Glutamatergic neuron (in vitro differentiated cells): ENCODE data around the gene OR2J2. TPM values are rescaled to one million over a fixed set of nuclear protein-coding genes. Genes with fewer than 3 reads are reported as not detected.
"Not testable (repeated sequence)": the region's sequence is repeated elsewhere in the genome, so short reads cannot be mapped to it uniquely, and the experiment has no call there.

Source experiments
- DNase-seq: peaks from one replicate; pipeline ENCODE4 v3.0.0; 2022
- H3K27ac Mint-ChIP-seq: one replicate; pipeline ENCODE4 v1.8.0; 2020; ENCODE audit warnings: mild to moderate bottlenecking, mixed read lengths, inconsistent platforms; ENCODE audit not compliant: unreplicated experiment
- H3K27me3 Mint-ChIP-seq: one replicate; pipeline ENCODE4 v1.8.0; 2020; ENCODE audit warnings: mild to moderate bottlenecking, moderate library complexity, mixed read lengths, inconsistent platforms; ENCODE audit not compliant: unreplicated experiment
- H3K36me3 Mint-ChIP-seq: one replicate; pipeline ENCODE4 v1.8.0; 2020; ENCODE audit warnings: mild to moderate bottlenecking, mixed read lengths, inconsistent platforms; ENCODE audit not compliant: unreplicated experiment
- H3K4me1 Mint-ChIP-seq: one replicate; pipeline ENCODE4 v1.8.0; 2020; ENCODE audit warnings: mild to moderate bottlenecking, low read depth, mixed read lengths, inconsistent platforms; ENCODE audit not compliant: unreplicated experiment
- H3K4me3 Mint-ChIP-seq: one replicate; pipeline ENCODE4 v1.8.0; 2020; ENCODE audit warnings: mild to moderate bottlenecking, mixed read lengths, inconsistent platforms; ENCODE audit not compliant: unreplicated experiment
- H3K9me3 Mint-ChIP-seq: one replicate; pipeline ENCODE4 v1.8.0; 2020; ENCODE audit warnings: mild to moderate bottlenecking, moderate library complexity, mixed read lengths, inconsistent platforms; ENCODE audit not compliant: unreplicated experiment
- CTCF ChIP-seq: fragments of 200-600 bp; sonication (generic); IDR thresholded peaks from one replicate; pipeline ENCODE4 v1.5.0; 2021; ENCODE audit not compliant: partially characterized antibody, unreplicated experiment
- total RNA-seq: library from RNA; stranded (reverse); fragmentation: NEBNext Ultra II Directional; extraction: Animal tissue kit (Norgen Biotek cat#: 25700); gene quantifications from one replicate; pipeline ENCODE4 v1.2.1, GENCODE V29; 2021; ENCODE audit not compliant: unreplicated experiment

OR2J2 gene
- total RNA-seq, 1 donor from 2014 or later = not detected

DNA sequence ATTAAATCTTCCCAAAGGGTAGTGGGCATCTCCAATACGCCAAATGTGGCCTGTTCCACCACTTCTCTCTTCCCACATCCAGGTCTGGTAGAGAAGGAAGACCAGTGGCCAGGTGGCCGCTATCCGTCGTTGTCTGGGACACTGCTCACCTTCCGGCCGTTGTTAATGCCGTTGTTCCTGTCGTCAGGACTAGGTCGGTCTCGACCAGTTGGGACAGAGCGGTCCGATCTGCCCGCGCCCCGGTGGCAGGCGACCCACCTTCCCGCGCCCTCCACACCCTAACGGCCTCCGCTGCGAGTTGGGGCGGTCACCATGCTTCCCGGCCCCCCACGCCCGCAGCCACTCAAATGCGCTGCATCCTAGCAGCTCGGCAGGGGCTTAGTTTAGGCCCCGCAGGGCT is 5.1 kb upstream of the OR2J2 start:
- not testable (repeated sequence) for H3K27me3 Mint-ChIP-seq, DNase-seq, H3K4me1 Mint-ChIP-seq, H3K9me3 Mint-ChIP-seq, H3K36me3 Mint-ChIP-seq, H3K27ac Mint-ChIP-seq, H3K4me3 Mint-ChIP-seq

DNA sequence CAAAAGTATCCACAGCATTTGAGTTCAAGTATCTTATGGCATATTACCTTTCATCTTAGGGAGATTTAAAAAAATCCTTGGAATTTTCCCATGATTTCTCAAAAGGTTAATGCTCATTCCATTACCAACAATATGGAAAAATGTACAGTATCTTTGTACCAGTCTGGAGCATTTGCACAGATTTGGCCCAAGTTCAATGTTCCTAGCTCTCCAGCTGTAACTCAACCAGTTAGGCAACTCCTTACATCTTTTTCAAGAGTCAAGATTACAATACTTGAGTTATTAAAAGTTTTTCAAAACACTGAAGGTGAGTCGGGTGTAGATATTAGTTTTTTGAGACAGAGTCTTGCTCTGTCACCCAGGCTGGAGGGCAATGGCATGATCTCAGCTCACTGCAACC is 1.0 kb downstream of the OR2J2 start:
- H3K36me3 Mint-ChIP-seq = no peaks in the 10 kb centered on the region
- no peaks in the 10 kb centered on the region for H3K4me1 Mint-ChIP-seq
- no peak for TF ChIP-seq CTCF
- no peak for DNase-seq
- H3K27ac Mint-ChIP-seq = no peak overlapping the region
- H3K4me3 Mint-ChIP-seq = no peak overlapping the region
- no peaks in the 10 kb centered on the region for H3K9me3 Mint-ChIP-seq
- H3K27me3 Mint-ChIP-seq = peaks cover 2% of the 10 kb centered on the region

DNA sequence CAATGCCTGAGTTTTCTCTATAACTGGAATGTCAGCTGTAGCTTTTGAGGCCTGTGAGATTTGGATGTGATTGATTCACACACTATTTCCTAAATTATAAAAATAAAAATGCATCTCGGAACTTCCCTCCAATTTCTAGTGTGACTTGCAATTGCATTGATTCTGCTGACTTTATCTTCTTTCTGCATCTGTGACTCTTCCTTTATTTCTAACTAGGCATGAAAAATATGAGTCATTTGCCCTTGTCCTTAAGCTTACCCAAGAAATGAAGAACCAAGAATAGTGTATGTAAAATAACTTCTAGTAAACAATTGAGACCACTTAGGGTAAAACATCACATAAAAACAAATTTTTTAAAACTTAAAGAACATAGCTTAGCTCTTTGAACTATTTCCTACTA is 12.9 kb downstream of the OR2J2 start:
- Mint-ChIP-seq H3K27me3 (no peaks in the 10 kb centered on the region), H3K4me3 (no peak overlapping the region)

GRCh38 chr6:29188659-29189058 is 18.0 kb downstream of the OR2J2 start:
- H3K27ac Mint-ChIP-seq, H3K36me3 Mint-ChIP-seq, H3K9me3 Mint-ChIP-seq, H3K4me1 Mint-ChIP-seq, H3K4me3 Mint-ChIP-seq, H3K27me3 Mint-ChIP-seq, DNase-seq: not testable (repeated sequence)

More for the DNA sequence above, 12.9 kb downstream of the OR2J2 start:
- Mint-ChIP-seq H3K36me3 (no peaks in the 10 kb centered on the region), H3K9me3 (peaks cover 2% of the 10 kb centered on the region), H3K4me1 (no peaks in the 10 kb centered on the region), H3K27ac (no peak overlapping the region)
- DNase-seq = no peak
- TF ChIP-seq CTCF = no peak

- Mint-ChIP-seq H3K27me3 (peaks cover 2% of the 10 kb centered on the region), H3K4me1 (no peaks in the 10 kb centered on the region), H3K27ac (no peak overlapping the region), H3K9me3 (peaks cover 5% of the 10 kb centered on the region), H3K36me3 (no peaks in the 10 kb centered on the region), H3K4me3 (no peak overlapping the region)
- DNase-seq = no peak
- no peak for TF ChIP-seq CTCF
Measured at GRCh38 chr6:29200767-29201662, 30.3 kb downstream of the OR2J2 start.

DNA sequence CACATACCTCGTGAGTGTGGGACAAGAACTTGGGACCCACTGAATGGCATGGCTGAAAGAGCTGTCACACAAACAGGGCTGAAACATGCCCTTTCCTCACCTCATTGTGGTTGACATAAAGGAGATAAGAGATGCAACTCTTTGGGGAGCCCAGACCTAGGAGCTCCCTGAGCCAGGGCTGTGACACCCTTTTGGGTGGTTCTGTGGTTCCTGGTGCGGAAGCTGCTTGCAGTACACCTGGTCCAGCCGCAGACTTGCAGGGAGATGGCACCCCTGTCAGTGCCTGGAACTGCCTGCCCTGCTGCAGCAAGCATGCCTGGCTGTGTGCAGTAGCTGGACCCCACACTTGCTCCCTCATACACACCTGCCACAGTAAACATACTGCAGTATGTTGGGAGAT is 31.3 kb downstream of the OR2J2 start:
- Mint-ChIP-seq H3K9me3 (peaks cover 5% of the 10 kb centered on the region), H3K4me3 (no peak overlapping the region), H3K27ac (no peak overlapping the region), H3K4me1 (no peaks in the 10 kb centered on the region), H3K27me3 (peaks cover 2% of the 10 kb centered on the region), H3K36me3 (no peaks in the 10 kb centered on the region)
- TF ChIP-seq CTCF = no peak
- no peak for DNase-seq
